Natural killer cell treated with Interleukin-12 subunit alpha and Interleukin-12 subunit beta and Interleukin-15 and Interleukin-18, amount 100 ng/mL, for 72 hours (primary cell): ENCODE data around the gene ZKSCAN7. TPM values are rescaled to one million over a fixed set of nuclear protein-coding genes. Genes with fewer than 3 reads are reported as not detected.
"Not testable (repeated sequence)": the region's sequence is repeated elsewhere in the genome, so short reads cannot be mapped to it uniquely, and the experiment has no call there.

Experiments used
- ATAC-seq, 2 donors: fragments of 150-1000 bp; cut with Tn5 transposase in 1 of 2; sonication (Bioruptor Pico), chemical (Tn5 transposase) in 1 of 2; 2 replicates each; pipeline ENCODE4 v1.10.0; 2021
- DNase-seq: peaks from one replicate; pipeline ENCODE4 v3.0.0; 2022; ENCODE audit warnings: low spot score
- H3K27ac Mint-ChIP-seq, 2 donors: 1 replicate in 1 of 2; 2 replicates in 1 of 2; pipeline ENCODE4 v1.8.0; 2022; ENCODE audit warnings: mixed read lengths in 2 of 2, mild to moderate bottlenecking in 1 of 2, moderate library complexity in 1 of 2
- H3K27me3 Mint-ChIP-seq, 2 donors: 1 replicate in 1 of 2; 2 replicates in 1 of 2; pipeline ENCODE4 v1.8.0; 2022; ENCODE audit warnings: mixed read lengths in 2 of 2
- H3K36me3 Mint-ChIP-seq: one replicate; pipeline ENCODE4 v1.8.0; 2022; ENCODE audit warnings: mixed read lengths
- H3K4me1 Mint-ChIP-seq, 2 donors: 1 replicate in 1 of 2; 2 replicates in 1 of 2; pipeline ENCODE4 v1.8.0; 2022; ENCODE audit warnings: low read depth in 2 of 2, mixed read lengths in 2 of 2, mild to moderate bottlenecking in 1 of 2
- H3K4me3 Mint-ChIP-seq: one replicate; pipeline ENCODE4 v1.8.0; 2022; ENCODE audit warnings: mixed read lengths
- H3K9me3 Mint-ChIP-seq: 2 replicates; pipeline ENCODE4 v1.8.0; 2022; ENCODE audit warnings: mixed read lengths
- total RNA-seq, 2 donors: library from RNA; stranded (reverse); gene quantifications; one replicate each; pipeline ENCODE4 v1.2.3, GENCODE V29; 2022

ZKSCAN7 gene
- total RNA-seq, 2 donors from 2014 or later: 1.9 to 4.9 TPM

- ATAC-seq, H3K27ac Mint-ChIP-seq, DNase-seq, H3K4me3 Mint-ChIP-seq, H3K9me3 Mint-ChIP-seq, H3K36me3 Mint-ChIP-seq, H3K4me1 Mint-ChIP-seq: not testable (repeated sequence)
- peaks cover 28 to 44% of the 10 kb centered on the region in 2 donors for H3K27me3 Mint-ChIP-seq
Measured at GRCh38 chr3:44534659-44535058, 20.3 kb upstream of the ZKSCAN7 start.

- H3K9me3 Mint-ChIP-seq: no peaks in the 10 kb centered on the region
- H3K27ac Mint-ChIP-seq: no peak overlapping the region
- H3K36me3 Mint-ChIP-seq: no peaks in the 10 kb centered on the region
- DNase-seq (no peak), ATAC-seq (no peak)
- H3K4me1 Mint-ChIP-seq: peaks cover 0 to 3% of the 10 kb centered on the region in 2 donors
- H3K27me3 Mint-ChIP-seq: peaks cover 28 to 43% of the 10 kb centered on the region in 2 donors
- no peak overlapping the region for H3K4me3 Mint-ChIP-seq
Measured at GRCh38 chr3:44535364-44535763, 19.6 kb upstream of the ZKSCAN7 start.

GRCh38 chr3:44544811-44545210 lies 10.2 kb upstream of the ZKSCAN7 start:
- not testable (repeated sequence) for H3K4me3 Mint-ChIP-seq, H3K27ac Mint-ChIP-seq, DNase-seq, H3K36me3 Mint-ChIP-seq, ATAC-seq, H3K9me3 Mint-ChIP-seq, H3K4me1 Mint-ChIP-seq
- H3K27me3 Mint-ChIP-seq: peaks cover 15 to 24% of the 10 kb centered on the region in 2 donors

GRCh38 chr3:44555723-44556122 lies 730 bp downstream of the ZKSCAN7 start:
- Mint-ChIP-seq H3K9me3 (peaks cover 5% of the 10 kb centered on the region), H3K27me3 (peaks cover 0 to 9% of the 10 kb centered on the region in 2 donors), H3K4me1 (peaks cover 11 to 19% of the 10 kb centered on the region in 2 donors), H3K27ac (peak overlapping the region; percentile 62 to 89), H3K36me3 (peaks cover 23% of the 10 kb centered on the region), H3K4me3 (peak overlapping the region; percentile 93)
- ATAC-seq: peak in 1 of 2 donors; percentile 24
- DNase-seq: no peak

GRCh38 chr3:44557074-44557473 lies 2.1 kb downstream of the ZKSCAN7 start:
- Mint-ChIP-seq H3K9me3 (peaks cover 5% of the 10 kb centered on the region), H3K4me1 (peaks cover 18 to 25% of the 10 kb centered on the region in 2 donors), H3K27me3 (peaks cover 0 to 2% of the 10 kb centered on the region in 2 donors), H3K4me3 (no peak overlapping the region), H3K36me3 (peaks cover 32% of the 10 kb centered on the region), H3K27ac (no peak overlapping the region)
- ATAC-seq (no peak), DNase-seq (no peak)

GRCh38 chr3:44561076-44561475 lies 6.1 kb downstream of the ZKSCAN7 start:
- H3K27ac Mint-ChIP-seq: no peak overlapping the region
- H3K36me3 Mint-ChIP-seq: peaks cover 31% of the 10 kb centered on the region
- H3K27me3 Mint-ChIP-seq: no peaks in the 10 kb centered on the region
- peaks cover 16% of the 10 kb centered on the region in 2 donors for H3K4me1 Mint-ChIP-seq
- DNase-seq (no peak), ATAC-seq (no peak)
- H3K4me3 Mint-ChIP-seq: no peak overlapping the region
- peaks cover 6% of the 10 kb centered on the region for H3K9me3 Mint-ChIP-seq

DNA sequence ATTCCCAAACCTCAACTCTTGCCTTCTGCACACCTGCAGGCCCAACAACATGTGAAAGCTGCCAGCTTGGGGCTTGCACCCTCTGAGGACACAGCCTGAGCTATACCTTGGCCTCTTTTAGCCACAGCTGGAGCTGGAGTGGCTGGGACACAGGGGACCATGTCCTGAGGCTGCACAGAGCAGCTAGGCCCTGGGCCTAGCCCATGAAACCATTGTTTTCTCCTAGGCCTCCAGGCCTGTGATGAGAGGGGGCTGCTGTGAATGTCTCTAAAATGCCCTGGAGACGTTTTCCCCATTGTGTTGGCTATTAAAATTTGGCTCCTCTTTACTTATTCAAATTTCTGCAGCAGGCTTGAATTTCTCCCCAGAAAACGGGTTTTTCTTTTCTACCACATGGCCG lies 7.2 kb downstream of the ZKSCAN7 start:
- peaks cover 14 to 16% of the 10 kb centered on the region in 2 donors for H3K4me1 Mint-ChIP-seq
- peaks cover 39% of the 10 kb centered on the region for H3K36me3 Mint-ChIP-seq
- H3K27ac Mint-ChIP-seq: no peak overlapping the region
- ATAC-seq (no peak), DNase-seq (no peak)
- H3K4me3 Mint-ChIP-seq: no peak overlapping the region
- no peaks in the 10 kb centered on the region for H3K27me3 Mint-ChIP-seq
- peaks cover 8% of the 10 kb centered on the region for H3K9me3 Mint-ChIP-seq

GRCh38 chr3:44568561-44568960 lies 13.6 kb downstream of the ZKSCAN7 start:
- H3K4me3 Mint-ChIP-seq: no peak overlapping the region
- H3K4me1 Mint-ChIP-seq: peaks cover 0 to 5% of the 10 kb centered on the region in 2 donors
- DNase-seq (no peak), ATAC-seq (no peak)
- no peaks in the 10 kb centered on the region for H3K27me3 Mint-ChIP-seq
- peaks cover 30% of the 10 kb centered on the region for H3K9me3 Mint-ChIP-seq
- no peak overlapping the region for H3K27ac Mint-ChIP-seq
- H3K36me3 Mint-ChIP-seq: peaks cover 73% of the 10 kb centered on the region

DNA sequence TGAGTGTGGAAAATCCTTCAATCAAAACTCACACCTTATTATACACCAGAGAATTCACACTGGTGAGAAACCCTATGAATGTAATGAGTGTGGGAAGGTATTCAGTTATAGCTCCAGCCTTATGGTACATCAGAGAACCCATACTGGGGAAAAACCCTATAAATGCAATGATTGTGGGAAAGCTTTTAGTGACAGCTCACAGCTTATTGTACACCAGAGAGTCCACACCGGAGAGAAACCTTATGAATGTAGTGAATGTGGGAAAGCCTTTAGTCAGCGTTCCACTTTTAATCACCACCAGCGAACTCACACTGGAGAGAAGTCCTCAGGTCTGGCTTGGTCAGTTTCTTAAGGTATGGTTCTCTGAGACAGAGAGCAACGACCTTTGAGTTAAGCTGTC lies 16.0 kb downstream of the ZKSCAN7 start:
- ATAC-seq: no peak
- Mint-ChIP-seq H3K4me3 (no peak overlapping the region), H3K9me3 (peaks cover 25% of the 10 kb centered on the region), H3K36me3 (peaks cover 67% of the 10 kb centered on the region), H3K27me3 (no peaks in the 10 kb centered on the region), H3K4me1 (no peaks in the 10 kb centered on the region), H3K27ac (no peak overlapping the region)
- DNase-seq: no peak

DNA sequence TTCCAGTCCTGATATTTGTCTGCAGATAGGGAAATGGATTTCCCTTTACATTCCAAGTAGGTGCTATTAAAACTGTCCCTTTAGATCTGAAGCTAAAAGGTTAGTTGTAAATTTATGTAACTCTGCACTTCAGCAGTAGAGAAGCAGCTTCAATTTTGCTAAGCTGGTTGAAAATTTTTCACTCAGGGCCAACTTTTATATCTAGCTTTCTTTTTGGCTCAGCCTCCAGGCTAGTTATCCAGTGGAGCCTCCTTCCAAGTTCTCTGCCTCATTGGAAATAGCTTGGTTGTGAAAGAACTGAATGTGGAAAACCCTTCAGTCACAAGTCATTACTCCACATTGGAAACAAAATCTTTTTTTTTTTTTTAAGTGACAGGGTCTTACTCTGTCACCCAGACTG lies 21.6 kb downstream of the ZKSCAN7 start:
- Mint-ChIP-seq H3K4me3 (no peak overlapping the region), H3K4me1 (no peaks in the 10 kb centered on the region), H3K9me3 (peaks cover 6% of the 10 kb centered on the region), H3K27me3 (no peaks in the 10 kb centered on the region), H3K36me3 (peaks cover 31% of the 10 kb centered on the region), H3K27ac (no peak overlapping the region)
- ATAC-seq (no peak), DNase-seq (no peak)

DNA sequence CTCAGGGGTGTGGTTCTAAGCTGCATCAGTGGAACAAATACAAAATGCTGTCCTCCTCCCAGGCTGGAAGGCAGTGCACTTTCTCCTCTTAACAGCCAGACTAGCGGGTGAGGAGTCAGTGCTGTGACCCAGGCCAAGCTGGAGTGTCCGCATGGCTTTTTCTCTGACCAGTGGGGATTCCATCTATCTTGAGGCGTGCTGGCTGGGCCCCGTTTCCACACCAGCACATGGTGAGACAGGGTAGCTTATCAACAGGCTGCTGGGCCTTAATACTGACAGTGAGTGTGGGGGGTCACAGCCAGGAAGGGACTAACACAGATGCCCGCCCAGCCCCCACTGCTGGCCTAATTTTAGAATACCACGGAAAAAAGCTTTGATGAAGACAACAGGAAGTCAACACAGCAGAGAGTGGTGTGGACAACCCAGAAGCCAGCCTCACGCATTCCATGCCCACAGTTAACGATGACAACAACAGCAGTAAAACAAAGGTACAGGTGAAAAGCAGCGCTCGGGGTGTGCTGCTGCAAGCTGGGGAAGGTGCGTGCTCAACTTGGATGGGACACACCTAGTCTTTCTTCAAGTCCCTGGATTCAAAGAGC lies 22.5 kb downstream of the ZKSCAN7 start:
- ATAC-seq, DNase-seq, H3K4me1 Mint-ChIP-seq, H3K27me3 Mint-ChIP-seq, H3K4me3 Mint-ChIP-seq, H3K27ac Mint-ChIP-seq, H3K9me3 Mint-ChIP-seq: not testable (repeated sequence)
- peaks cover 24% of the 10 kb centered on the region for H3K36me3 Mint-ChIP-seq

DNA sequence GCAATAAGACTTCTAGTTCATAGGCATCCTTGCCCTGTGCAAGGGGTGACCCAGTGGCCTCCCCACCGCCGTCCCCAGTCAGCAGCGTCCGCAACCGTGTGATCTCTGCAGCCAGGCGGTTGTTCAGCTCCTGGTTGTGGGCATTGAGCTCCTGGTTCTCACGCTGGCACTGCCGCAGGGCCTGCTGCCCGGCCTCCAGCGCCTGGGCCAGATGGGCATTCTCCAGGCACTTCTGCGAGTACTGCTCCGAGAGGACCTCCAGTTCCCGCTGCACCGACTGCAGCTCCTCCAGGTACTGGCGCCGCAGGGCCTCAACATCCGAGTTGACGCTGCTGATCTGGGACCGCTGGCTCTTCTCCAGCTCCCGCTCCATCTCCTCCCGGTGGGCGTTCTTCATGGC lies 23.3 kb downstream of the ZKSCAN7 start:
- H3K36me3 Mint-ChIP-seq: peaks cover 19% of the 10 kb centered on the region
- H3K4me3 Mint-ChIP-seq, H3K27ac Mint-ChIP-seq, H3K27me3 Mint-ChIP-seq, DNase-seq, H3K9me3 Mint-ChIP-seq, ATAC-seq, H3K4me1 Mint-ChIP-seq: not testable (repeated sequence)

DNA sequence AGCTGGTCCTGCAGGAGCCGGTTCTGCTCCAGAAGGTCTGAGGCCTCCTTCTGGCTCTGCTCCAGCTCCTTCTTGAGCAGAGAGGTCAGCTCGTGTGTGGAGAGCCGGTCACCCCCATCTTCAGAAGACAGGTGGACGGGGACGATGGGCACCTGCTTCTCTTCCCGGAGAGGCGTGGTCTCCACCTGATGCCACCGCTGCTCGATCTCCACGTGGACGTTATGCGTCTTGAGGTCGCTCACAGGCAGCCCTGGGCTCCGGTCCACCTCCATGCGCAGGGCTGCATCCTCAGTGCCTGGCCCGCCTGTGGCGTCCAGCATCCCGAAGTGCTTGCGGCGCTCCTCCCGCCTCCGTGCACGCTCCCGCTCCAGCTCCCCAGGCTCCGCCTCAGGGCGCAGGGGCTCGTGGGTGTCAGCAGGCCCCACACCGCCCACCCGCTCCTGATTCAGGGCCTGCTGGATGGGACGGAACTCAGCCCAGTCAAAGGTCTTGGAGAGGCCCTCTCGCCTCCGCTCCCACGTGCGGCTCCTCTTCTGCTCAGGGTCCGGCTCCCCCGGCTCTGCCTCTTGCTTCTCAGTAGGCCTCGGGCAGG lies 24.0 kb downstream of the ZKSCAN7 start:
- DNase-seq, H3K9me3 Mint-ChIP-seq, H3K4me1 Mint-ChIP-seq, ATAC-seq, H3K27ac Mint-ChIP-seq, H3K27me3 Mint-ChIP-seq, H3K4me3 Mint-ChIP-seq: not testable (repeated sequence)
- peaks cover 23% of the 10 kb centered on the region for H3K36me3 Mint-ChIP-seq

GRCh38 chr3:44579749-44580148 lies 24.8 kb downstream of the ZKSCAN7 start:
- not testable (repeated sequence) for H3K4me3 Mint-ChIP-seq, H3K27ac Mint-ChIP-seq, ATAC-seq, H3K9me3 Mint-ChIP-seq, DNase-seq
- peaks cover 0 to 11% of the 10 kb centered on the region in 2 donors for H3K27me3 Mint-ChIP-seq
- H3K36me3 Mint-ChIP-seq: peaks cover 23% of the 10 kb centered on the region
- peaks cover 8 to 11% of the 10 kb centered on the region in 2 donors for H3K4me1 Mint-ChIP-seq
